Ishikawa (cell line): Measurements from ENCODE around the gene CWF19L2.

ENCODE experiments used
- CEBPB ChIP-seq: IDR thresholded peaks from 2 replicates; pipeline ENCODE4 v1.6.1; 2012
- CREB1 ChIP-seq: IDR thresholded peaks from 2 replicates; pipeline ENCODE4 v1.6.1; 2012; ENCODE audit warnings: low read depth
- EGR1 ChIP-seq: IDR thresholded peaks from 2 replicates; pipeline ENCODE4 v1.6.1; 2012
- EP300 ChIP-seq: IDR thresholded peaks from 2 replicates; pipeline ENCODE4 v1.6.1; 2012; ENCODE audit warnings: borderline replicate concordance
- FOXM1 ChIP-seq: IDR thresholded peaks from 2 replicates; pipeline ENCODE4 v1.6.1; 2012; ENCODE audit warnings: low read depth, borderline replicate concordance
- MAX ChIP-seq: IDR thresholded peaks from 2 replicates; pipeline ENCODE4 v1.6.1; 2012
- NFIC ChIP-seq: IDR thresholded peaks from 2 replicates; pipeline ENCODE4 v1.6.1; 2012
- RAD21 ChIP-seq: IDR thresholded peaks from 2 replicates; pipeline ENCODE4 v1.6.1; 2012; ENCODE audit warnings: low read depth
- REST ChIP-seq: IDR thresholded peaks from 2 replicates; pipeline ENCODE4 v1.6.1; 2012; ENCODE audit warnings: low read depth, mild to moderate bottlenecking
- TAF1 ChIP-seq: IDR thresholded peaks from 2 replicates; pipeline ENCODE4 v1.6.1; 2012; ENCODE audit warnings: low read depth, mild to moderate bottlenecking
- TCF12 ChIP-seq: IDR thresholded peaks from 2 replicates; pipeline ENCODE4 v1.6.1; 2012; ENCODE audit warnings: low read depth
- TEAD4 ChIP-seq: IDR thresholded peaks from 2 replicates; pipeline ENCODE4 v1.6.1; 2012
- USF1 ChIP-seq: IDR thresholded peaks from 2 replicates; pipeline ENCODE4 v1.6.1; 2012
- YY1 ChIP-seq: IDR thresholded peaks from 2 replicates; pipeline ENCODE4 v1.6.1; 2012; ENCODE audit warnings: low read depth
- ZBTB7A ChIP-seq: IDR thresholded peaks from 2 replicates; pipeline ENCODE4 v1.6.1; 2012; ENCODE audit warnings: low read depth

CWF19L2 gene

GRCh38 chr11:107457558-107458271 is at the start of gene CWF19L2:
Gene CWF19L2, minus strand, starts transcription at chr11:107457825. Its CDS starts 9 bp downstream, at chr11:107457816.
- peak; percentile 96 for TF ChIP-seq TAF1
- no peak for TF ChIP-seq ZBTB7A
- TF ChIP-seq YY1: peak; percentile 94
- TF ChIP-seq REST: peak; percentile 25; the same call in 1 of the 2 replicates

- TF ChIP-seq EGR1 (no peak), TAF1 (no peak)
Observed at GRCh38 chr11:107505647-107506225, 48.1 kb upstream of the CWF19L2 start.

- TF ChIP-seq NFIC (no peak), CEBPB (no peak), EGR1 (no peak), ZBTB7A (no peak), TEAD4 (no peak), REST (no peak), TCF12 (no peak), YY1 (no peak), USF1 (no peak)
Observed at GRCh38 chr11:107504981-107505380, 47.4 kb upstream of the CWF19L2 start.

- TF ChIP-seq YY1: no peak
Observed at GRCh38 chr11:107501713-107502112, 44.1 kb upstream of the CWF19L2 start.

GRCh38 chr11:107496011-107496410 is 38.4 kb upstream of the CWF19L2 start:
- TF ChIP-seq USF1 (no peak), FOXM1 (peak; percentile 58; the same call in 1 of the 2 replicates), NFIC (peak; percentile 92), TEAD4 (peak; percentile 82), TCF12 (peak; percentile 49; the same call in 1 of the 2 replicates), RAD21 (peak; percentile 1; the same call in 1 of the 2 replicates), CEBPB (peak; percentile 86), YY1 (0 out of 2 replicates have a peak, but pooled peaks have one; percentile 30), EP300 (peak; percentile 75; the same call in 1 of the 2 replicates), TAF1 (no peak)

- TF ChIP-seq USF1: no peak
- TF ChIP-seq EGR1: no peak
- no peak for TF ChIP-seq NFIC
- no peak for TF ChIP-seq TEAD4
- TF ChIP-seq EP300: no peak
- no peak for TF ChIP-seq TAF1
- TF ChIP-seq MAX: no peak
- no peak for TF ChIP-seq ZBTB7A
- TF ChIP-seq RAD21: no peak
- TF ChIP-seq CREB1: no peak
- TF ChIP-seq REST: no peak
- TF ChIP-seq CEBPB: no peak
- TF ChIP-seq FOXM1: no peak
Observed at GRCh38 chr11:107494055-107494454, 36.4 kb upstream of the CWF19L2 start.
